HG03060 (cell line): ENCODE results near the gene OR5AU1.

Experiments
- ATAC-seq: cut with Tn5 transposase; IDR thresholded peaks from one replicate; pipeline ENCODE4 v1.9.1; 2021; ENCODE audit warnings: low read depth, moderate number of reproducible peaks; ENCODE audit not compliant: unreplicated experiment

The OR5AU1 gene

GRCh38 chr14:21155963-21156362 lies at the start of gene OR5AU1:
Gene OR5AU1 (minus strand): TSS chr14:21156063. CDS start chr14:21155872, 191 bp downstream.
- ATAC-seq, result no peak

- ATAC-seq, result no peak
Observed at GRCh38 chr14:21205026-21205677, 49.3 kb upstream of the OR5AU1 start.

GRCh38 chr14:21204167-21205025 lies 48.5 kb upstream of the OR5AU1 start:
- ATAC-seq, result no peak

- ATAC-seq, result no peak
Observed at GRCh38 chr14:21203470-21204166, 47.8 kb upstream of the OR5AU1 start.

GRCh38 chr14:21202463-21203358 lies 46.8 kb upstream of the OR5AU1 start:
- ATAC-seq, result no peak

- no peak for ATAC-seq
Observed at GRCh38 chr14:21201732-21202462, 46.0 kb upstream of the OR5AU1 start.

GRCh38 chr14:21200752-21201461 lies 45.0 kb upstream of the OR5AU1 start:
- ATAC-seq, result no peak

- ATAC-seq, result no peak
Observed at GRCh38 chr14:21199611-21200560, 44.0 kb upstream of the OR5AU1 start.

GRCh38 chr14:21197418-21198205 lies 41.7 kb upstream of the OR5AU1 start:
- no peak for ATAC-seq

GRCh38 chr14:21194597-21194996 lies 38.7 kb upstream of the OR5AU1 start:
- no peak for ATAC-seq

- ATAC-seq, result no peak
Observed at GRCh38 chr14:21192875-21193535, 37.1 kb upstream of the OR5AU1 start.

- ATAC-seq, result no peak
Observed at GRCh38 chr14:21192447-21192822, 36.6 kb upstream of the OR5AU1 start.

GRCh38 chr14:21191809-21192446 lies 36.1 kb upstream of the OR5AU1 start:
- no peak for ATAC-seq

- no peak for ATAC-seq
Observed at GRCh38 chr14:21191261-21191808, 35.5 kb upstream of the OR5AU1 start.

GRCh38 chr14:21185491-21185890 lies 29.6 kb upstream of the OR5AU1 start:
- no peak for ATAC-seq

GRCh38 chr14:21184254-21184653 lies 28.4 kb upstream of the OR5AU1 start:
- ATAC-seq, result no peak
